Dedifferentiated amniotic fluid mesenchymal stem cell (primary cell): ENCODE data around the gene SYT3.
"Not testable (repeated sequence)": the region's sequence is repeated elsewhere in the genome, so short reads cannot be mapped to it uniquely, and the experiment has no call there.

Experiments
- DNase-seq: peaks from one replicate; pipeline ENCODE4 v3.0.0-alpha.2; 2016; ENCODE audit errors: extremely low spot score

SYT3 gene

GRCh38 chr19:50602935-50603334 lies 36.7 kb downstream of the SYT3 start:
- DNase-seq = no peak

- no peak for DNase-seq
Measured at GRCh38 chr19:50602496-50602895, 37.2 kb downstream of the SYT3 start.

GRCh38 chr19:50602089-50602422 lies 37.6 kb downstream of the SYT3 start:
- DNase-seq = no peak

GRCh38 chr19:50601407-50602088 lies 38.1 kb downstream of the SYT3 start:
- no peak for DNase-seq

GRCh38 chr19:50599427-50599826 lies 40.3 kb downstream of the SYT3 start:
- no peak for DNase-seq

GRCh38 chr19:50590191-50590590 lies 49.5 kb downstream of the SYT3 start:
- no peak for DNase-seq

GRCh38 chr19:50581795-50582660 lies 57.7 kb downstream of the SYT3 start:
- DNase-seq = not testable (repeated sequence)

GRCh38 chr19:50580970-50581634 lies 58.6 kb downstream of the SYT3 start:
- no peak for DNase-seq

GRCh38 chr19:50580240-50580639 lies 59.4 kb downstream of the SYT3 start:
- DNase-seq = no peak

- DNase-seq = not testable (repeated sequence)
Measured at GRCh38 chr19:50576769-50577168, 62.9 kb downstream of the SYT3 start.

GRCh38 chr19:50573741-50574461 lies 65.8 kb downstream of the SYT3 start:
- no peak for DNase-seq
